HG03064 (cell line): ENCODE results near the gene B4GALT2.
A peak's percentile ranks its signal among the peaks of the same experiment; 100 is the strongest.

Experiments
- ATAC-seq: cut with Tn5 transposase; IDR thresholded peaks from one replicate; pipeline ENCODE4 v1.9.1; 2021; ENCODE audit warnings: low read depth; ENCODE audit not compliant: unreplicated experiment

Gene B4GALT2

DNA sequence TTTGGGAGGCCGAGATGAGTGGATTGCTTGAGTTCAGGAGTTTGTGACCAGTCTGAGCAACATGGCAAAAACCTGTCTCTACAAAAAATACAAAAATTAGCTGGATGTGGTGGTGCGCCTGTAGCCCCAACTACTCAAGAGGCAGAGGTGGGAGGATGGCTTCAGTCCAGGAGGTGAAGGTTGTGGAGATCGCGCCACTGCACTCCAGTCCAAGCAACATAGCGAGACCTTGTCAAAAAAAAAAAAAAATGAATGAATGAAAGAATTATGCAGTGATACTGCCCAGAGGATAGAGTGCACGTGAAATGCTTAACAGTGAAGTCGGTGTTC, 9.6 kb upstream of the B4GALT2 start:
- no peak for ATAC-seq

DNA sequence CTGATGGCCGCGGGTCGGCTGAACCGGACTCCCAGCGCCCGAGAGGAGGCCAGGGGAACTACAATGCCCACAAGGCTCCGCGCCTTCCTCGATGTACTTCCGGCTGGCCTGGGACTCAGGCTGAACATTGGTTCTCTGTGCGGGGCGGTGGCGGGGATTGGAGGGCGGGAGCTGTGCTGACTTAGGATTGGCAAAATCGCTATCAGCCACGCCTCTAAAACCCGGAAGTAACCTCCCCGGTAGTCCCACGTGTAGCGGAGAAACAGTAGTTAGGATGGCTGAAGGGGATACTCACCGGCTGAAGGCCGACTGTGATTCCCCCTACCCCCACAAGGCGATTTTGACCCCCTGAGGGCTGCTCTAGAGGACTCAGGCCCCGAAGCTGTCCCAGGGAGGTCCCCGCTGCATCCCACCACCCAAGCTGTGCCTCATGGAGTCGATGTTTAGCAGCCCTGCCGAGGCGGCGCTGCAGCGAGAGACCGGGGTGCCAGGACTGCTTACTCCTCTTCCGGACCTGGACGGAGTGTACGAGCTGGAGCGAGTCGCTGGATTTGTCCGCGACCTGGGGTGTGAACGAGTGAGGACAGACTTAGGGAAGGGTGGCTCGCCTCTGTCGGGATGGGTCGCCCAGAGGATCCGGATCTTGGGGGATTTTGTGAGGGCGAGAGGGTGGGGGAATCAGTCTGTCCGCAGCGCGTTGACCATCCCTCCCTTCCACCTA, 9.1 kb upstream of the B4GALT2 start, which contains the start of gene DPH2:
Gene DPH2, plus strand, starts transcription at position 265 of the 721 bp plus-strand sequence. Its CDS starts 166 bp downstream, at position 431.
- peak; percentile 66 for ATAC-seq

DNA sequence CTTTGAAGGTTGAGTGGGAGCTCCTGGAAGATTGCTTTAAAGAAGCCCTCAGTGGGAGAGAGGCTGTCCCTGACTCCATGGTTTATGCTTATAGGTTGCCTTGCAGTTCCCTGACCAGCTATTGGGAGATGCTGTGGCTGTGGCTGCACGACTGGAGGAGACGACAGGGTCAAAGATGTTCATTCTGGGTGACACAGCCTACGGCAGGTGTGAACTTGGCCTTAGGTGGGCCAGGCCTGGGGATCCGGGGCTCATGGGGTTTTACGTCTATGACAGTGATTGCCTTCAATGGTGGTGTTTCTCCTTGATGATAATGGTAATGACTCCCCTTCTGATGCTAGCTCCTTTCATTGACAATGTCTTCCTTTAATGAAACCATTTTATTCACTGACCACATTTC, 8.5 kb upstream of the B4GALT2 start:
- ATAC-seq: no peak

GRCh38 chr1:43970911-43971310, 8.1 kb upstream of the B4GALT2 start:
- ATAC-seq: no peak

GRCh38 chr1:43971336-43971980, 7.6 kb upstream of the B4GALT2 start:
- ATAC-seq: no peak

DNA sequence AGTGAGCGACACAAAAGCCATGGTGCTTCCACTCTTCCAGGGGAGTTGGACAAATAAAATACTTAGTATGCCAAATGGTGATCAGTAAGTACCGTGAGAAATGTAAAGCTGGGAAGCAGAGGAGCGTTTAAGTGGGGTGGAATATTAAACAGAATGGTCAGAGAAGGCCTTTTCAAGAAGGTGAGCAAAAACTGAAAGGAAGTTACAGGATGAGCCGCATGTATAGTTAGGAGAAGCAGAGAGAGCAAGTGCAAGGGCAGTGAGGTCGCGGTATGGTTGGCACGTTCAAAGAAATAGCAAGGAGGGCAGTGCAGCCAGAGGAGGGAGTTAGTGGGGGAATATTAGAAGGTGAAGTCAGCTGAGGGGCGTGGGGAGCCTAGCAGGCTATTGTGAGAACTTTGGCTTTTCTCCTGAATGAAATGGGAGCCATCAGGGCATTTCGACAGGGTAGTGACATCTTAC, 5.0 kb upstream of the B4GALT2 start:
- no peak for ATAC-seq

DNA sequence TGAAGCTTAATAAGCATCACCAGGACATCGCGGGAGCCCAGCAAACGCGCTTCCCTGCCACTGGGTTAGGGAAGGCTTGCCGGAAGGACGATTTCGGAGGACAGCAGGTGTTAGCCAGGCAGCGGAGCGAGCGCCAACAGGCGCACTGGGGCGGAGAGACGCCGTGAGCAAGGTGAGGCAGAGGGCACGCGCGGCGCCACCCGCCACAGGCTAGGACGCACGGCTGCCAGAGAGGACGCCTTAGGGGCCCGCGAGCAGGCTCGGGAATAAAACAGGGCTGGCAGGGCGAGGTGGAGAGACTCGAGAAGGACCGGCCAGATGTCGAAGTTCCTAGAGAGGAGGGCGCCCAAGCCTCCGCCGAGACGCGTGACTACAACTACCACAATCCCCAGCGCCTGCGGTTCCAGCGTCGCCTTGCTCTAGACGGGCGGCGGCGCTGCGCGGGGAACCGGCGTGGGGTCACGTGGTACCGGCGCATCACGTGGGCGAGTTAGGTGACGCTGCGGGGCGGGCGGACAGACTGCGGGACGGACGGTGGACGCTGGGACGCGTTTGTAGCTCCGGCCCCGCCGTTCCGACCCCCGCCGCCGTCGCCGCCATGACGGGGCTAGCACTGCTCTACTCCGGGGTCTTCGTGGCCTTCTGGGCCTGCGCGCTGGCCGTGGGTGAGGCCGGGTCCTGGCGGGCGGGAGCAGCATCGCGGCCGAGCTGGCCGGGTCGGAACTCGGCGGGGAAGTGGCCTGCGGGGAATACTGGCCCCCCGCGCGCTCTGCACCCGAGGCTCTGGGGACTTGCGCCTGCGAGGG, 4.4 kb upstream of the B4GALT2 start, which contains the start of gene ATP6V0B:
Gene ATP6V0B, plus strand, starts transcription at position 518 of the 806 bp plus-strand sequence. Its CDS starts 81 bp downstream, at position 599.
- ATAC-seq: peak; percentile 57

GRCh38 chr1:43975249-43975961, 3.6 kb upstream of the B4GALT2 start:
- ATAC-seq: no peak

DNA sequence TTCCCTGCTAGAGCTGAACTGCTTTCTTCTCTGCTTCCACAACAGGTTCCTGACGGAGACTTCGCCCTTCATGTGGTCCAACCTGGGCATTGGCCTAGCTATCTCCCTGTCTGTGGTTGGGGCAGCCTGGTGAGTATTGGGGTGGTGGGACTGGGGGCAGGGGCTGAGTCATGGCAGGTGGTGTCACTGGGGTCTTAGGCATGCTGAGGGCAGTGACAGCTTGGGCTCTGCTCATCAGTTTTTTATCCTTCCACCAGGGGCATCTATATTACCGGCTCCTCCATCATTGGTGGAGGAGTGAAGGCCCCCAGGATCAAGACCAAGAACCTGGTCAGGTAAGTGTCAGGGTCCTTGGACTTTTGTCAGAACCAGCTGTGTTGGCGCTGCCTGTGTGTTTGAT, 3.0 kb upstream of the B4GALT2 start:
- ATAC-seq: no peak

DNA sequence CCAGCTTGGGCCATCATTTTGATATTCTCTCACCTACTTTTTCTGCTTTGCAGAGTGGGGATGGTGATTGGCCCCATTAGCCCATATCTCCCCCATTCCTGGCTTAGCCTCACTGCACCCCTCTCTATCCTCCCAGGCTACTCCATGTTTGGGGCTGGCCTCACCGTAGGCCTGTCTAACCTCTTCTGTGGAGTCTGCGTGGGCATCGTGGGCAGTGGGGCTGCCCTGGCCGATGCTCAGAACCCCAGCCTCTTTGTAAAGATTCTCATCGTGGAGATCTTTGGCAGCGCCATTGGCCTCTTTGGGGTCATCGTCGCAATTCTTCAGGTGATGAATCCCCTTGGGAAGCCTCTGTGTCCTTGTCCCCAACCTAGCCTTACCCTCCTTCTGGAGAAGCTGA, 2.1 kb upstream of the B4GALT2 start:
- no peak for ATAC-seq

DNA sequence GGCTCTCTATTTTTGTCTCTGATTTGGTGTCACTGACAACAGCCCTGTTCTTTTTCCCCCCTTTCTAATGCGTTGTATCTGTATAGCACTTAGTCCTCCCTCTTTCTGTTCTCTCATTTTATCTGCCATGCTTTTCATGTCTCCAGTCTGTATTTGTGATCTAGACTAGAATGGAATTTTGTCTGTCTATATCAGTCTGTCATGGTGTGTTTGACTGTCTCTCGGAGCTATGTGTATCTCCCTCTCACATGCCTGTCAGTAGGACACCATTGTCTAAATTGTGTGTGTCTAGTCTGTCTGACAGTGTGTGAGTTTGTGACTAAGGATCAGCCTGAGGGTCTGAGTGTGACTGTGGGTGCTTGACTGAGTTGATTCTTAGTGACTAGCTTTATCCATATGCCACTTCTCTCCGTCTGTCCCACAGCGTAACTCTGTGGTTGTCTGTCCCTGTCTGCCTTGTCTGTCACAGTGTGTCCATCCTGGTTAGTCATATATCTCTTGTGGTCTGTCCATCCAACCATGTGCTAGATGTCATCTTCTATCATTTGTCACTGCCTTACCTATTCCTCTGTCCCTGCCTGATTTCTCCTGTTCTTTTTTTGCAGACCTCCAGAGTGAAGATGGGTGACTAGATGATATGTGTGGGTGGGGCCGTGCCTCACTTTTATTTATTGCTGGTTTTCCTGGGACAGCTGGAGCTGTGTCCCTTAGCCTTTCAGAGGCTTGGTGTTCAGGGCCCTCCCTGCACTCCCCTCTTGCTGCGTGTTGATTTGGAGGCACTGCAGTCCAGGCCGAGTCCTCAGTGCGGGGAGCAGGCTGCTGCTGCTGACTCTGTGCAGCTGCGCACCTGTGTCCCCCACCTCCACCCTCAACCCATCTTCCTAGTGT, 1.4 kb upstream of the B4GALT2 start:
- ATAC-seq: no peak

DNA sequence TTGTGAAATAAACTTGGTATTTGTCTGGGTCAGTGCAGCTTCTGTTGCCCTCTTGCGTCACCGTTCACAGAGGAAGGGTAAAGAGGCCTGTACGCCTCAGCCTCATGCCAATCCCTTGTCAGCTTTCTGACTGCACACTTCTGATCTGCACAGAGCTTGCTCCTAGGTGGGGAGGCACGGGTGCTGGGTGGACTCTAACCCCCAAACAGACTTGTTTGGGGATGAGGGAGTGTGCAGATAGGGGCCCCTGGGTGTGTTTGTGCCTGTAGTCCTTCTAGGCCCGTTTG, 803 bp upstream of the B4GALT2 start:
- no peak for ATAC-seq

DNA sequence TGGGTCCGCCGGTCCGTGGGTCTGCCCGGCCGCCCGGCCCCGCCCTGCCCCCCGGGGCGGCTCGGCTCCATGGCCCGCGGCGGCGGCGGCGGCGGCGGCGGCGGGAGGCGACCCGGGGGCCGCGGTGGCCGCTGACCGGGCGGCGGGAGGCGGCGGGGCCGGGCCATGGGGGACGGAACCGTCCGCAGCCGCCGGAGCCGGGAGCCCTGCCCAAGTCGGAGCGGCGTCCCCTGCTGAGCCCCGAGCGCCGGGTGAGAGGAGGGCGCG, 184 bp downstream of the B4GALT2 start:
- ATAC-seq: no peak

DNA sequence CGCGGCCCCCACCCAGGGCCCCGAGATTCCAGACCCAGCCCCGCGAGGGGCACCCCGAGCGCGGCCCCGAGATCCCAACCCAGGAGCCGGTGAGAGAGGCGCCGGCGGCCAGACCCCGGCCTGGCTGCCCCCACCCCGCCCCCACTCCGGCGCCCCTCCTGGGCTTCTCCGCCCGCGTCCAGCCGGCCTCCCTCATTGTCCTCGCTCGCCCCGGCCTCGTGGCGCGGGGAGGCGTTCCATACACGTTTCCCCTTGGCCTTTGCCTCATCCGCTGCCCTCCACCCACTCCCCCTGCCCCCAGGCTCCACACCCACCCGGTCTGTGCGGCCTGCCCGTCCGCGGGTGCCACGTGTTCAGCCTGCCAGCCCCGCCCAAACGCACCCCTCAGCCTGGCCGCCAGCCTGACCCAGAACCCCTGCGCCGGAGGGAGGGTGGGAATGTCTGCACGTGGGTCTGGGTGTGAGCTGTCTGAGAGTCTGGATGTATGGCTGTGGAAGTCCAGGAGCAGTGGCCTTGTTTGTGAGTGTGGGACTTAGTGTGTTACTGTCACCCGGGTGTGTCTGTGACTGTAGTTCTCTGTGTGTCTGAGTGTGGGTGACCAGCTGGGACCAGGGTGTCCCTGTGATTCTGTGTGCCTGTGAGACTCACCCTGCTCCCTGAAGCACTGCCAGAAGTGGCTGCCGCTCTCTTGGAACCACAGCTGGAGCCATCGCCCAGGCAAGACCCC, 681 bp downstream of the B4GALT2 start:
- no peak for ATAC-seq

DNA sequence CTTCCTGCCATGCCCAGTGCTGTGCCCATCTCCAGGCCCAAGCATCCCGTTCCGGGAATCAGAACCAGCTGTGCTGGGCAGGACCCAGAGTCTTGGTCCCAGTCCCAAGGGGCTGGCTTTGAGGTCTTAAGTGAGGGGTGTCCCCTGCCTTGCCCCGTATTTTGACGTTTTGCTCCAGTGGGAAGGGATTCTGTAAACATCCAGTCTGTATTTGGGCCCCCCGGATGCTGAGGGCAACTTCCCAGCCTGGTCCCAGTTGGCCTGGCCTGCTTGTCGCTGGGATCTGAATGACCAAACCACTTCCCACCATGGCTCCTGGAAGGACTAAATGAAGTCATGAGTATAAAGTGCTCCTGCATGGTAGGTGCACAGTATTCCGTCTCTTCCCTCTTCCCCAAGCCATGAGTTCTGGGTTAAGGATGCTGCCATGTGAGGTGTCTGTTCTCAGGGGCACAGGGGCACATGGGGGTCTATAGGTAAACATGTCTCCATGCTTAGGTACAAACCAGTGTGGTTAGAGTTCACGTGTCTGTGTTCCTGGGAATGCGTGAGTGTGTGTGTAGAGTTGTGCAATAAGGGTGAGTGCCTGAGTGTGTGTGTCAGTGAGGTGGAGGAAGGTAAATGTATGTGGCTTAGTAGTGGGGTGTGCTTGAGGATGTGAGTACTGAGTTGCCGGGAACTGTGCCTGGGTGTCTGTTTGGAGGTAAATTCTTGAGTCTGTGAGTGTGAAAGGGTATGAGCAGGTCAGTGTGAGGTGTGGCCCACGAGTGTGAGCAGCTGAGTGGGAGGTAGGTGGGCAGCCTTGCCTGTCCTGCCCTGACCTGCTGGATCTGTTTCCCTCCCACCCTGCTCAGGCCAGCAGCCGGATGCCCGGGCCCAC, 1.5 kb downstream of the B4GALT2 start:
- no peak for ATAC-seq

- no peak for ATAC-seq
These were observed 2.1 kb downstream of the B4GALT2 start for GRCh38 chr1:43981135-43981491.

- no peak for ATAC-seq
These were observed 2.6 kb downstream of the B4GALT2 start for GRCh38 chr1:43981636-43982035.

DNA sequence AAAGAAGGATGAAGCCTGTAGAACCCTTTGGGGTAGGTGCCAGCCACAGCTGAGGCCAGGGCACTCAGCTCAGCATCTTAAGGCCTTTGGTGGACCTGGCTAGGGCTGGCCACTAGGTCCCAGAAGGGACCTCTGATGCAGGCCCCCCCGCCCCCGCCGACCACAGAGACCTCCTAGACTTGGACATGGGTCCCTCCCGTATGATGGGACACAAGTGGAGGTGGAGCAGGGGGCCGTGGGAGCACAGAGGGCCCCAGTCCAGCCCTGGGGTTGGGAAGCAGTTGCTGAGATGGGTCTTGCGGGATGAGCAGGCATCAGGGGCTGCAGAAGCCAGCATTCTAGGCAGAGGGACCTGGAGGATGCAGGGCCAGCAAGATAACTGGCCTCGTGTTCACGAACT, 3.2 kb downstream of the B4GALT2 start:
- no peak for ATAC-seq

- ATAC-seq: no peak
These were observed 3.8 kb downstream of the B4GALT2 start for GRCh38 chr1:43982808-43983207.
